Fibroblast of pulmonary artery (primary cell): ENCODE data around the gene UGGT1.

Experiments used
- DNase-seq: peaks from one replicate; pipeline ENCODE4 v3.0.0-alpha.2; 2010; ENCODE audit warnings: low read depth
- H3K4me3 ChIP-seq: replicated peaks from 2 replicates; pipeline ENCODE4 v1.5.1; 2011; ENCODE audit warnings: low read depth, mild to moderate bottlenecking, control low read depth, low read length, moderate library complexity
- TF ChIP-seq, protein P1 (sequence below): IDR thresholded peaks from 2 replicates; pipeline ENCODE4 v1.5.1; 2011; ENCODE audit warnings: mild to moderate bottlenecking, control low read depth, low read length, inconsistent platforms; ENCODE audit errors: missing control alignments

UGGT1 gene

DNA sequence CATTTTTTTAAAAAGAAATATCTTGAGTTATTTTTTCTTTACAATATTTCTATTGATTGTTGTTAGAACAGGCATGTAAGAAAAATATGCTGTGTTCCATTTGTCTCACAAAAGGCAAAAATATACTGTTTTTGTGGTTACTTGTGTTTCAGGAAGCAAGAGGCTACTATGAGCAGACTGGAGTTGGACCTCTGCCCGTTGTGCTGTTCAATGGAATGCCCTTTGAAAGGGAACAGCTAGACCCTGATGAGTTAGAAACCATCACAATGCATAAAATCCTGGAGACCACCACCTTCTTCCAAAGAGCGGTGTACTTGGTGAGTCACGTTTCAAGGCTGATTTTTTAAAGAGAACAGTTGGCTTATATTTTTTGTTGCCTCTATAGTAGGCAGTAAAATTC is 54.7 kb downstream of the UGGT1 start:
- peak; percentile 35 for DNase-seq
- TF ChIP-seq, protein P1, sequence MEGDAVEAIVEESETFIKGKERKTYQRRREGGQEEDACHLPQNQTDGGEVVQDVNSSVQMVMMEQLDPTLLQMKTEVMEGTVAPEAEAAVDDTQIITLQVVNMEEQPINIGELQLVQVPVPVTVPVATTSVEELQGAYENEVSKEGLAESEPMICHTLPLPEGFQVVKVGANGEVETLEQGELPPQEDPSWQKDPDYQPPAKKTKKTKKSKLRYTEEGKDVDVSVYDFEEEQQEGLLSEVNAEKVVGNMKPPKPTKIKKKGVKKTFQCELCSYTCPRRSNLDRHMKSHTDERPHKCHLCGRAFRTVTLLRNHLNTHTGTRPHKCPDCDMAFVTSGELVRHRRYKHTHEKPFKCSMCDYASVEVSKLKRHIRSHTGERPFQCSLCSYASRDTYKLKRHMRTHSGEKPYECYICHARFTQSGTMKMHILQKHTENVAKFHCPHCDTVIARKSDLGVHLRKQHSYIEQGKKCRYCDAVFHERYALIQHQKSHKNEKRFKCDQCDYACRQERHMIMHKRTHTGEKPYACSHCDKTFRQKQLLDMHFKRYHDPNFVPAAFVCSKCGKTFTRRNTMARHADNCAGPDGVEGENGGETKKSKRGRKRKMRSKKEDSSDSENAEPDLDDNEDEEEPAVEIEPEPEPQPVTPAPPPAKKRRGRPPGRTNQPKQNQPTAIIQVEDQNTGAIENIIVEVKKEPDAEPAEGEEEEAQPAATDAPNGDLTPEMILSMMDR, result no peak
- no peak overlapping the region for H3K4me3 ChIP-seq

DNA sequence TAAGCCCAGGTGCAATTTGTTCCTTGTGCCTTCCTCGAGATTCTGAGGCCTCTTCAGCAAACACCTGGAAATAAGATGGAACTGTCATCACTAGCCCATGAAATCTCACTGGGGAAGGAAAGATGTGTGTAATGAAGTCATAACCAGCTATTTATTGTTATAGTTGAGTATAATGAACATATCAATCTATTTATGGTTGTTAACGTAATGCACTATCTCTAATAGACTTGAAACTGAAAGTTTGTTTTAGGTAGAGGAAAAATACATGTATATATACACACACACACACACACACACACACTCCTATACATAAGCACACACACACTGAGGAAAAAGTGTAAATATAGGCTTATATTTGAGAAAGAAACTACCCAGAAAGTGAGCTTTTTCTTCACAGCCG is 62.8 kb downstream of the UGGT1 start:
- H3K4me3 ChIP-seq, result no peak overlapping the region
- TF ChIP-seq, protein P1, result no peak
- DNase-seq, result no peak

DNA sequence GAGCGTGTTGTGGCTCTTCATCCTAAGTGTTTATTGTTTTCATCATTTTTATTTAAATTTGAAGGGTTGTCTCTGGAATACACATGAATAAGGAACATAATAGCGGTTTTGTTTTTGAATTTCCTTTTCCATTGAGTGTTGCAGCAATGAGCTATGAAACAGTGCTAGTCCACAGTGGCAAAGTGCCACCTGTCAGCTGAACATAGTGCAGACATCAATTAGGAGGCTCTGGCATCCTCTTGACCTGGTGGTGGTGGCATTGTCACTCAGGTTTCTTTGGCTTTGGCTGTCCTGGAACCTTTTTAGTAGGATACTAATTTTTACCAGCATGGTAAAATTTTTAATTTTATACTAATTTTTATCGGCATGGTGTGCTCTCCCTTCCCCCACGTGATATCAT is 63.2 kb downstream of the UGGT1 start:
- TF ChIP-seq, protein P1, result no peak
- DNase-seq, result no peak
- no peak overlapping the region for H3K4me3 ChIP-seq

DNA sequence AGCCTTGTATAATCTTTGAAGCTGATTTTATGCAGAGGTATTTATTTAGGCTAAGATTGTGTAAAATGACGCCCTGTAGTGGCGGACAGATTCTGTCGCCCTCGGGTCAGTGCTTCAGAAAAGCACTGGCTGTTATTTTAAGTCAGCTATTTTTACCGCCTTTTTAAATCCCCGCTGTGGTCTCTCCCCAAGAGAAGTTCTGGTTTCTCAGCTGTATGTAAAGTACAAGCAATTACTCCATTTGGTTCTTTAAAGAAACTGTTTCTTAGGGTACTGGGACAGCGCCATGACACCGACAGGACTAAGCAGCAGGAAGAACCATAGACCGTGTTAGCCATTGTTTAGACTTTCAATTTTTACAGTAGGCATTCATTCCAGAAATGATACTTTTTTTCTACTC is 65.0 kb downstream of the UGGT1 start:
- DNase-seq, result no peak
- no peak overlapping the region for H3K4me3 ChIP-seq
- TF ChIP-seq, protein P1, result no peak

DNA sequence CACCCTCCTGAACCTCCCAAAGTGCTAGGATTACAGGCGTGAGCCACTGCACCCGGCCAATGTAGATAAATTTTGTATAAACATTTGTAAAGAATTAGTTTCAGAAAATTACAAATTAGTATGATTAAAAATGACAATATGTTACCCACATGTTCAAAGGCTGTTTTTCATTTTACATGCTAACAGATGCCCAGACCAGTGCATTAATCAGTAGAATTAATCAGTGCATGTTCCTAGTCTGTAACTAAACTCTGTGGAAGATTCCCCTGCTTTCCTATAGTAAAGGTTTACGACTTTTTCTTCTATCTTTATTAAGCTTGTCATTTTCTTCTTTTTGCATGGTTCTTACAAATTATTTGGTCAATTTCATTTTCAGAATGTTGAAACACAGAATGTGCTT is 65.8 kb downstream of the UGGT1 start:
- no peak for DNase-seq
- no peak overlapping the region for H3K4me3 ChIP-seq
- TF ChIP-seq, protein P1, result no peak

DNA sequence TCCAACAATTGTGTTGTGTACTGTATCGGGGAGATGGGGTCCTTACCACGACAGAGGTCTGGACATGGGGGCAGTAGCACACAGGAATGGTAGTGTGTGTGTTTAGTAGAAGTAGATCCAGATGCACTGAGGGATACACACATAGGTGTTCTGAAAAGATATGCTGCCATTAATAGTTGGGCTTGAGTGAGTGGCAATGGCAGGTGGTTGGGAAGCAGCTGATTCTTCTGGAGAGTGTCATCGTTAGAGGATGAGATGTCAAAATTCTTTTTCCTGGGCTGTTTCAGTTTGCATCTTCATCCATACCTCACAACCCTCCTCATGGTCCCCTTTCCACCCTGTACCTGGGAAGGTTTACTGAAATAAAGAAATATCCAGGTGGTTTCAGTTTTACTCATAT is 66.6 kb downstream of the UGGT1 start:
- no peak for DNase-seq
- no peak overlapping the region for H3K4me3 ChIP-seq
- TF ChIP-seq, protein P1, result no peak

DNA sequence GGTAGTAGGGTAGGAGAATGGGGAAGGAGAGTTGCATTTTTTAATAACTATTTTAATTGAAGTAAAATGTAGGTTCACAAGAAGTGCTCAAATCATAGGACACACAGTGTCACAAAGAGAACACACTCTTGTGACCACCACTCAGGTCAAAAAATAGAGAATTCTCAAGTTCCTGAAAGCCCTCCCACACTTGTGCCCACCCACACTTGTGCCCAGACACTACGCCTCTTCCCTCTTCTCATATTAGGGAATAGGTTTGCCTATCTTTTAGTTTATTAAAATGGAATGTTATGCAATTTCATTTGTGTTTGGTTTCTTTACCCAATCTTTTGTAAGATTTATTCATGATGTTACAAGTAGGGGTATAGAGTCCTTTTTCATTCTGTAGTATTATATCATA is 67.2 kb downstream of the UGGT1 start:
- no peak overlapping the region for H3K4me3 ChIP-seq

More for the DNA sequence above, 67.2 kb downstream of the UGGT1 start:
- TF ChIP-seq, protein P1, result no peak
- DNase-seq, result no peak
